Keratinocyte (primary cell): ENCODE data around the gene AGAP9. TPM values are rescaled to one million over a fixed set of nuclear protein-coding genes. Genes with fewer than 3 reads are reported as not detected.
"Not testable (repeated sequence)": the region's sequence is repeated elsewhere in the genome, so short reads cannot be mapped to it uniquely, and the experiment has no call there.

Experiments used
- DNase-seq: peaks from one replicate; pipeline ENCODE4 v3.0.0-alpha.2; 2011; ENCODE audit warnings: low read depth, missing footprints, low spot score
- FAIRE-seq: peaks from 2 replicates; lab custom pipeline; 2011; peaks lifted over from hg19 to GRCh38; lab: Jason Lieb, UNC
- H2AFZ ChIP-seq: 2 replicates; pipeline ENCODE4 v1.6.0; 2012; ENCODE audit warnings: low read length, control low read depth, inconsistent platforms; ENCODE audit not compliant: control insufficient read depth
- H3K27ac ChIP-seq: 2 replicates; pipeline ENCODE4 v1.5.1; 2011; ENCODE audit warnings: low read length; ENCODE audit not compliant: control insufficient read depth, insufficient read depth
- H3K27me3 ChIP-seq: 3 replicates; pipeline ENCODE4 v1.6.0; 2011; ENCODE audit warnings: low read length; ENCODE audit not compliant: control insufficient read depth, insufficient read depth; ENCODE audit errors: extremely low read depth
- H3K36me3 ChIP-seq, 2 experiments: 2 replicates in 1 of 2; 3 replicates in 1 of 2; pipeline ENCODE4 v1.5.1; 2011; ENCODE audit warnings: low read length in 2 of 2, mild to moderate bottlenecking in 1 of 2; ENCODE audit not compliant: control insufficient read depth in 2 of 2, insufficient read depth in 2 of 2; ENCODE audit errors: extremely low read depth in 1 of 2
- H3K4me1 ChIP-seq: 3 replicates; pipeline ENCODE4 v1.5.1; 2011; ENCODE audit warnings: low read length; ENCODE audit not compliant: control insufficient read depth, insufficient read depth; ENCODE audit errors: extremely low read depth
- H3K4me2 ChIP-seq: 3 replicates; pipeline ENCODE4 v1.6.0; 2011; ENCODE audit warnings: low read depth, low read length; ENCODE audit not compliant: control insufficient read depth, insufficient read depth; ENCODE audit errors: extremely low read depth
- H3K4me3 ChIP-seq, 3 experiments: fragments of 200-600 bp in 1 of 3; sonication (generic) in 1 of 3; 2 replicates in 2 of 3; 3 replicates in 1 of 3; pipeline ENCODE4 v1.5.1; 2011 to 2016; ENCODE audit warnings: low read length in 3 of 3, mild to moderate bottlenecking in 3 of 3, control low read depth in 2 of 3, inconsistent platforms in 1 of 3, low read depth in 1 of 3, mixed read lengths in 1 of 3, mixed run types in 1 of 3, moderate library complexity in 1 of 3; ENCODE audit not compliant: control insufficient read depth in 2 of 3, insufficient read depth in 2 of 3; ENCODE audit errors: extremely low read depth in 1 of 3
- H3K79me2 ChIP-seq: 2 replicates; pipeline ENCODE4 v1.6.0; 2012; ENCODE audit warnings: low read length; ENCODE audit not compliant: control insufficient read depth, insufficient read depth
- H3K9ac ChIP-seq: 3 replicates; pipeline ENCODE4 v1.6.0; 2011; ENCODE audit warnings: low read length; ENCODE audit not compliant: control insufficient read depth, insufficient read depth; ENCODE audit errors: extremely low read depth
- H3K9me1 ChIP-seq: 3 replicates; pipeline ENCODE4 v1.6.0; 2011; ENCODE audit warnings: low read length; ENCODE audit not compliant: control insufficient read depth, insufficient read depth; ENCODE audit errors: extremely low read depth
- H3K9me3 ChIP-seq: 2 replicates; pipeline ENCODE4 v1.5.1; 2012; ENCODE audit warnings: low read depth, low read length; ENCODE audit not compliant: control insufficient read depth
- H4K20me1 ChIP-seq: 3 replicates; pipeline ENCODE4 v1.6.0; 2011; ENCODE audit warnings: low read length; ENCODE audit not compliant: control insufficient read depth, insufficient read depth; ENCODE audit errors: extremely low read depth
- dilution Hi-C: fragments of 300-500 bp; cut with MboI; formaldehyde crosslinking; loops from one replicate; pipeline ENCODE4 v1.7.0; 2020; ENCODE audit warnings: low sequenced_read_pairs; ENCODE audit not compliant: extremely low pct_ligation_motif_present
- polyA plus RNA-seq, 5 experiments: library from polyadenylated mRNA; depleted of rRNA in 3 of 5; stranded (reverse) in 3 of 5; stranded (forward) in 1 of 5; unstranded in 1 of 5; fragments of >200 nt; gene quantifications; 1 replicate in 1 of 5; 2 replicates in 3 of 5; 3 replicates in 1 of 5; pipeline versions ENCODE4 v1.2.1 to v1.2.3, GENCODE V29; 2011 to 2012; ENCODE audit warnings: missing spikeins in 2 of 5, low read depth in 1 of 5, low replicate concordance in 1 of 5

The AGAP9 gene
- polyA plus RNA-seq, 1 donor (not counting 4 experiments of a cell fraction or from before 2014, with no cell fraction given), result 6.5 TPM

GRCh38 chr10:47553214-47553859 lies 29.9 kb upstream of the AGAP9 start:
- peak overlapping the region; percentile 60 for H3K4me2 ChIP-seq
- H3K27ac ChIP-seq, result peak overlapping the region; percentile 71
- H2AFZ ChIP-seq, result peak overlapping the region; percentile 97
- H3K36me3 ChIP-seq, H3K79me2 ChIP-seq, dilution Hi-C loops, H3K27me3 ChIP-seq, H3K9me3 ChIP-seq, FAIRE-seq, H3K9me1 ChIP-seq, H3K4me1 ChIP-seq, H4K20me1 ChIP-seq, DNase-seq: not testable (repeated sequence)
- H3K9ac ChIP-seq, result peak overlapping the region; percentile 89
- peak overlapping the region; percentile 59 to 76 (median 71) for H3K4me3 ChIP-seq

- H2AFZ ChIP-seq, H3K79me2 ChIP-seq, H3K4me1 ChIP-seq, H3K27me3 ChIP-seq, DNase-seq, H3K36me3 ChIP-seq, H3K9me1 ChIP-seq, dilution Hi-C loops, H3K9me3 ChIP-seq, H4K20me1 ChIP-seq, FAIRE-seq: not testable (repeated sequence)
- peak overlapping the region; percentile 89 for H3K9ac ChIP-seq
- peak overlapping the region; percentile 60 for H3K4me2 ChIP-seq
- H3K4me3 ChIP-seq, result peak overlapping the region; percentile 59 to 76 (median 71)
- peak overlapping the region; percentile 71 for H3K27ac ChIP-seq
These were observed 29.3 kb upstream of the AGAP9 start for GRCh38 chr10:47552719-47553118.

GRCh38 chr10:47547286-47547685 lies 23.8 kb upstream of the AGAP9 start:
- H3K4me1 ChIP-seq, H3K9me3 ChIP-seq, H3K9me1 ChIP-seq, H3K9ac ChIP-seq, H4K20me1 ChIP-seq, DNase-seq, dilution Hi-C loops, H3K27me3 ChIP-seq, H3K4me2 ChIP-seq, H3K27ac ChIP-seq, H3K36me3 ChIP-seq, FAIRE-seq, H2AFZ ChIP-seq, H3K79me2 ChIP-seq, H3K4me3 ChIP-seq: not testable (repeated sequence)

- dilution Hi-C loops, result not testable (repeated sequence)
These were observed 13.0 kb upstream of the AGAP9 start for GRCh38 chr10:47536430-47536829.

GRCh38 chr10:47502313-47502712 lies 21.1 kb downstream of the AGAP9 start:
- not testable (repeated sequence) for FAIRE-seq, DNase-seq

More at GRCh38 chr10:47536430-47536829, 13.0 kb upstream of the AGAP9 start:
- not testable (repeated sequence) for H3K27ac ChIP-seq, H3K4me1 ChIP-seq, H3K4me3 ChIP-seq, H3K9ac ChIP-seq, H3K4me2 ChIP-seq, H2AFZ ChIP-seq, FAIRE-seq, H3K36me3 ChIP-seq, DNase-seq, H3K9me1 ChIP-seq, H4K20me1 ChIP-seq, H3K79me2 ChIP-seq, H3K9me3 ChIP-seq, H3K27me3 ChIP-seq

More at GRCh38 chr10:47502313-47502712, 21.1 kb downstream of the AGAP9 start:
- H3K9ac ChIP-seq, dilution Hi-C loops, H2AFZ ChIP-seq, H3K27ac ChIP-seq, H3K79me2 ChIP-seq, H3K4me1 ChIP-seq, H3K9me3 ChIP-seq, H4K20me1 ChIP-seq, H3K27me3 ChIP-seq, H3K4me2 ChIP-seq, H3K4me3 ChIP-seq, H3K36me3 ChIP-seq, H3K9me1 ChIP-seq: not testable (repeated sequence)
